ENCODE data around the gene IL23R. TPM values are rescaled to one million over a fixed set of nuclear protein-coding genes. Genes with fewer than 3 reads are reported as not detected.
"Not testable (repeated sequence)": the region's sequence is repeated elsewhere in the genome, so short reads cannot be mapped to it uniquely, and the experiment has no call there.

The IL23R gene
- total RNA-seq, 2 donors from 2014 or later, result 0.26 TPM; not detected in 1

DNA sequence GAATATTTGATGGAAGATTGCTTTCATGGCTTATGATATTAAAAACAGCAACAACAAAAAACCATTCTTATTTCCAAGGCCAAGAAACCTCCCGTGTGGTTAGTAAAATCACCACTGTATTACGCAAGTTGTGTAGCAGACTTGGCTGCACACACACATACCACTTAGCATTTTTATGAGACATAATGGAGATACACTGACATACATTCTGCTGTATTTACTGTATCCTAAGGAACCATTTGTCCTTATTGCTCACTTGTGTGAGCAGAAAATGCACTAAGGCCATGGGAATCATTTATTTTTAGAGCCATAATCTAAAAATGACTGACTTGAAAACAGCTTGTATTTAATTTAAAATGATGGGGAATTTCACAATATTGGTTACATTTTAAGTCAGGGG is 30.9 kb upstream of the IL23R start:
- H3K27me3 ChIP-seq, result no peaks in the 10 kb centered on the region
- DNase-seq, result no peak
- TF ChIP-seq POLR2A (IDR thresholded peaks at IDR 0.05), result no peak
- TF ChIP-seq, protein P1, sequence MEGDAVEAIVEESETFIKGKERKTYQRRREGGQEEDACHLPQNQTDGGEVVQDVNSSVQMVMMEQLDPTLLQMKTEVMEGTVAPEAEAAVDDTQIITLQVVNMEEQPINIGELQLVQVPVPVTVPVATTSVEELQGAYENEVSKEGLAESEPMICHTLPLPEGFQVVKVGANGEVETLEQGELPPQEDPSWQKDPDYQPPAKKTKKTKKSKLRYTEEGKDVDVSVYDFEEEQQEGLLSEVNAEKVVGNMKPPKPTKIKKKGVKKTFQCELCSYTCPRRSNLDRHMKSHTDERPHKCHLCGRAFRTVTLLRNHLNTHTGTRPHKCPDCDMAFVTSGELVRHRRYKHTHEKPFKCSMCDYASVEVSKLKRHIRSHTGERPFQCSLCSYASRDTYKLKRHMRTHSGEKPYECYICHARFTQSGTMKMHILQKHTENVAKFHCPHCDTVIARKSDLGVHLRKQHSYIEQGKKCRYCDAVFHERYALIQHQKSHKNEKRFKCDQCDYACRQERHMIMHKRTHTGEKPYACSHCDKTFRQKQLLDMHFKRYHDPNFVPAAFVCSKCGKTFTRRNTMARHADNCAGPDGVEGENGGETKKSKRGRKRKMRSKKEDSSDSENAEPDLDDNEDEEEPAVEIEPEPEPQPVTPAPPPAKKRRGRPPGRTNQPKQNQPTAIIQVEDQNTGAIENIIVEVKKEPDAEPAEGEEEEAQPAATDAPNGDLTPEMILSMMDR (IDR thresholded peaks at IDR 0.05), result no peak
- no peaks in the 10 kb centered on the region for H3K36me3 ChIP-seq (replicated peaks in 1 of 2; ENCODE audit: insufficient read depth in 1 of 2, low read depth in 2 of 2)
- intact Hi-C loops (cut with DNase I), result no loop called here
- no peak for ATAC-seq
- no peak overlapping the region for H3K4me3 ChIP-seq
- H3K4me1 ChIP-seq, result peaks cover 21% of the 10 kb centered on the region
- H3K27ac ChIP-seq, result no peak overlapping the region
- no peaks in the 10 kb centered on the region for H3K9me3 ChIP-seq
- 36 to 43% methylated on average over 2 of the region's 2 CpGs for WGBS, 2 donors

DNA sequence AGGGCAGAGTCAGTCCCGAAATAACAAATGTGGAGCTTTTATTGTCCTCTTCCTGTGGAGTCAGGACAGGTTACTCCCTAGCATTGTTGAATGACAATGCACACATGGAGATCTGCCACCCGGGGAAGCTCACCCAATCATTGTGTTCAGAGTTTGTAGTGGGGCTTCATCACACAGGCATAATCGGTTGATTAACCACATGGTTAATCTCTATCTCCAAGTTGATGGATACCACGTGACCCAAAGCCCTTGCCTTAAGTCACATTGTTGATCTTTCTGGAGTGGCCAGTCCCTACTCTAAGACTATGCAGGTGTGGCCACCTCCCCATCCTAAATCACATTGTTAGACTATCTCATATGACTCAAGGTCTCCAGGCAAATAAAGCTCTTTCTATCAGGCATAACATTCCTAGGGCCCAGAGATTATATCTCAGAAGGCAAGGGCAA is 28.9 kb upstream of the IL23R start:
- no peaks in the 10 kb centered on the region for H3K36me3 ChIP-seq (replicated peaks in 1 of 2; ENCODE audit: insufficient read depth in 1 of 2, low read depth in 2 of 2)
- peak overlapping the region in 1 of 4 donors; percentile 23 for H3K27ac ChIP-seq
- intact Hi-C loops (cut with DNase I), result no loop called here
- no peaks in the 10 kb centered on the region for H3K27me3 ChIP-seq
- DNase-seq (no peak), ATAC-seq (peak; percentile 13)
- TF ChIP-seq, protein P1 (IDR thresholded peaks at IDR 0.05), result no peak
- no peak for TF ChIP-seq POLR2A (IDR thresholded peaks at IDR 0.05)
- no peak overlapping the region for H3K4me3 ChIP-seq
- H3K9me3 ChIP-seq, result no peaks in the 10 kb centered on the region
- H3K4me1 ChIP-seq, result peaks cover 29% of the 10 kb centered on the region
- WGBS, 2 donors, result 51 to 57% methylated on average over 4 of the region's 4 CpGs

DNA sequence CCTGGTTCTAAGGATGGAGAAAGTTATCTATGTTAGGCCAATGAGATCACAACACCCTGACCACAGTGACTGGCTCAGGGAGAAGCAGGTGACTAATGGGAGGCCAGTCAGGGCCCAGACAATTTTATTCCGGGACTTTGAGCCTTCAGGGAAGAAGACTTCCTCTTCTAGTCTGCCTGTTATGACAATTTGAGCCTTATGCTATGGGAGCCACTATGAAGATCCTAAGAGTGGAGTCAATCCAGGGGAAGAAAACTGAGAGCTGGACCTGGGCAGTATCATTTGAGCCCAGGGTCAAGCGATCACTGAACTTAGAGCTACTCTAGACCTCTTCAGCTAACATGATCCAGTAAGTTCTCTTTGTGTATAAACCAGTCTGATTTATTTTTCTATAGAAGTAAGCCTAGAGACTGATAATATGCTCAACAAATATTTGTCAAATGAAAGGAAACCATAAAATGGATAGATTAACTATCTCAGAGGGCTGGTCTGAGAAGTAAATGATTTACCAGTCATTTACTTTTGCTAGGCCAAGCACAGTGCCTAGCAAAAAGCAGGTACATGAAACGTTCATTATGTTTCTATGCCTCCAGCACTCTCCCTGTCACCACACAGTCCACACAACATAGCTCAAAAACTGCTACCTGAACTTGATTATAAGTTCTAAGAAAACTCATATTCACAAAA is 27.3 kb upstream of the IL23R start:
- H3K27me3 ChIP-seq, result no peaks in the 10 kb centered on the region
- H3K36me3 ChIP-seq (replicated peaks in 1 of 2; ENCODE audit: insufficient read depth in 1 of 2, low read depth in 2 of 2), result no peaks in the 10 kb centered on the region
- DNase-seq (peak in 1 of 4 donors; percentile 33), ATAC-seq (peak; percentile 82)
- peak overlapping the region in 3 of 4 donors; percentile 49 to 69 (median 52) for H3K27ac ChIP-seq
- intact Hi-C loops (cut with DNase I), result no loop called here
- WGBS, 2 donors, result 38 to 39% methylated on average over 3 of the region's 3 CpGs
- H3K9me3 ChIP-seq, result no peaks in the 10 kb centered on the region
- H3K4me1 ChIP-seq, result peaks cover 29% of the 10 kb centered on the region
- peak in 1 of 3 donors; percentile 28 for TF ChIP-seq POLR2A (IDR thresholded peaks at IDR 0.05)
- TF ChIP-seq, protein P1 (IDR thresholded peaks at IDR 0.05), result no peak
- no peak overlapping the region for H3K4me3 ChIP-seq

DNA sequence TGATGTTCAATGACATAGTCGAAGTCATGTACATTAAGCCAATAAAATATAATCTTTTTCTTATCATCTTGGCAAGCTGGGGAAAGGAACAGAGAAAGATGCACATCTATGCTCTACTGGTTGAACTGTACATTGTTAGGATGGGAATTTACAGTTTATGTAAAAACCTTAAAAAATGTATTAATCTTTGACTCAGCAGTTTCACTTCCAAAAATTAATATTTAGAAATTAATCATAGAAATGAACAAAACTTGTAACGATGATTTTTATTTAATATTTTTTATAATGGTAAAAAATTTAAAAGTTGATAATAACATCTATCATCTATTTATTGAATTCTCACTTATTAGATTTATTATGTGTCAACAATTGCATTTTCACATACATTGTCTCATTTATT is 25.8 kb upstream of the IL23R start:
- H3K9me3 ChIP-seq, result no peaks in the 10 kb centered on the region
- peaks cover 29% of the 10 kb centered on the region for H3K4me1 ChIP-seq
- no peak overlapping the region for H3K4me3 ChIP-seq
- ATAC-seq (no peak), DNase-seq (no peak)
- no peak for TF ChIP-seq POLR2A (IDR thresholded peaks at IDR 0.05)
- TF ChIP-seq, protein P1 (IDR thresholded peaks at IDR 0.05), result no peak
- intact Hi-C loops (cut with DNase I), result no loop called here
- H3K27me3 ChIP-seq, result no peaks in the 10 kb centered on the region
- H3K27ac ChIP-seq, result no peak overlapping the region
- WGBS, 2 donors, result 63 to 71% methylated on average over 2 of the region's 2 CpGs
- no peaks in the 10 kb centered on the region for H3K36me3 ChIP-seq (replicated peaks in 1 of 2; ENCODE audit: insufficient read depth in 1 of 2, low read depth in 2 of 2)

DNA sequence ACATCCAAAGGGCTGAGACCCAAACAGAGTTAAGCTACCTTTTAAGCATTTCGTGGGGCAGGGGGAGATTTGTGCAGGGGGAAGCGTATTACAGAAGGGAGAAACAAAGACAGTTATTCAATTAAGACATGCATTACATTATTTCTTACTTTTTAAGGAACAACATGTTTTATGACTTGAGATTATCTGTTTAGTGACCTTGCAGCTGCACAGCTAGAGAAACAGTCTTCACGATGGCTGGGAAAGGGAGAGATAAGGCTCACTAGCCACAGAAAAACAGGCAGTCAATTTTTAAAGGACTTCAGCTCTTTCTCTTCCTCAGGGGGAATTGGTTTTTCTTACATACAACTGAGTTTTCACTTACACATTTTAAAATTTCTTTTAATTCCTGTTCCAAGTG is 24.4 kb upstream of the IL23R start:
- H3K4me1 ChIP-seq, result peaks cover 24% of the 10 kb centered on the region
- H3K36me3 ChIP-seq (replicated peaks in 1 of 2; ENCODE audit: insufficient read depth in 1 of 2, low read depth in 2 of 2); ATAC-seq; H3K4me3 ChIP-seq; H3K27ac ChIP-seq; intact Hi-C loops (cut with DNase I); H3K9me3 ChIP-seq; DNase-seq; H3K27me3 ChIP-seq: not testable (repeated sequence)
- 51 to 66% methylated on average over 3 of the region's 3 CpGs for WGBS, 2 donors
